Body of pancreas (tissue), 4 donors: ENCODE measurements around the gene TNFAIP8.

Source experiments
- POLR2A ChIP-seq, 3 donors: fragments of 450-650 bp; IDR thresholded peaks; one replicate each; pipeline ENCODE4 v1.6.1; 2016; ENCODE audit warnings: antibody characterized with exemption in 3 of 3, mild to moderate bottlenecking in 2 of 3
- TF ChIP-seq, protein P1 (sequence below), 7 experiments: fragments of 450-650 bp in 4 of 7; fragments of 200-600 bp in 3 of 7; sonication (generic) in 3 of 7; IDR thresholded peaks; one replicate each; pipeline ENCODE4 v1.5.1; 2016 to 2019; ENCODE audit warnings: antibody characterized with exemption in 7 of 7

DNA sequence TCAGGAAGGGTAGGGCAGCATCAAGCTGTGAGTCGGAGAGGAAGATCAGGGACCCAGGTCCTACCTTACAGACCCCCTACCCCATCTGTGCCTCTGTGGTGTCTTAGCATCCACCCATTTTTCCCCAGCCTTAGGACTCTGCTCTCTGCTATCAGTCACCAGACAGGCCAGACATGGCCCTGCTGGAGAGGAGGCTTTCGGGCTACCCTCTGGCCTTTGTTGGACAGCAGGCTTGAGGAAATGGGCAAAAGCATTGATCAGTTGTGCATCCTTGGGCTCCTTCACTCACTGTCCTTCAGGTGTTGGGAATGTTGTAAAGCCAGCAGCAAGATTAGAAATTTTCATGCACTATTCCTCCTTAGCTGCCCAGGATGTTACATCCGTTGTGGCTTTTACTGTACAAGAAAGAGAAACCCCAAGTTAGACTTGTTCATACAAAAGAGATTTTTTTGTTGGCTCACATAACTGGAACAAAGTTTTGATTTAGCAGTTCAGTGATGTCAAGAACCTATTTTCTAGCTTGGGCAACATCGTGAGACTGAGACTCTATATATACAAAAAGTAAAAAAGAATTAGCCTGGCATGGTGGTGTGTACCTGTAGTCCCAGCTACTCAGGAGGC lies 17.4 kb upstream of the TNFAIP8 start:
- TF ChIP-seq, protein P1, sequence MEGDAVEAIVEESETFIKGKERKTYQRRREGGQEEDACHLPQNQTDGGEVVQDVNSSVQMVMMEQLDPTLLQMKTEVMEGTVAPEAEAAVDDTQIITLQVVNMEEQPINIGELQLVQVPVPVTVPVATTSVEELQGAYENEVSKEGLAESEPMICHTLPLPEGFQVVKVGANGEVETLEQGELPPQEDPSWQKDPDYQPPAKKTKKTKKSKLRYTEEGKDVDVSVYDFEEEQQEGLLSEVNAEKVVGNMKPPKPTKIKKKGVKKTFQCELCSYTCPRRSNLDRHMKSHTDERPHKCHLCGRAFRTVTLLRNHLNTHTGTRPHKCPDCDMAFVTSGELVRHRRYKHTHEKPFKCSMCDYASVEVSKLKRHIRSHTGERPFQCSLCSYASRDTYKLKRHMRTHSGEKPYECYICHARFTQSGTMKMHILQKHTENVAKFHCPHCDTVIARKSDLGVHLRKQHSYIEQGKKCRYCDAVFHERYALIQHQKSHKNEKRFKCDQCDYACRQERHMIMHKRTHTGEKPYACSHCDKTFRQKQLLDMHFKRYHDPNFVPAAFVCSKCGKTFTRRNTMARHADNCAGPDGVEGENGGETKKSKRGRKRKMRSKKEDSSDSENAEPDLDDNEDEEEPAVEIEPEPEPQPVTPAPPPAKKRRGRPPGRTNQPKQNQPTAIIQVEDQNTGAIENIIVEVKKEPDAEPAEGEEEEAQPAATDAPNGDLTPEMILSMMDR (IDR thresholded peaks at IDR 0.05): no peak
- no peak for TF ChIP-seq POLR2A (IDR thresholded peaks at IDR 0.05)
